Testis (tissue), 2 donors: ENCODE results near the gene PRKN.

ENCODE experiments used
- CTCF ChIP-seq, 3 experiments: fragments of 450-650 bp in 2 of 3; fragments of 200-600 bp in 1 of 3; sonication (generic) in 1 of 3; IDR thresholded peaks; one replicate each; pipeline ENCODE4 v1.5.1; 2016 to 2019; ENCODE audit warnings: antibody characterized with exemption in 3 of 3, mild to moderate bottlenecking in 2 of 3, moderate library complexity in 1 of 3
- POLR2A ChIP-seq: fragments of 450-650 bp; IDR thresholded peaks from one replicate; pipeline ENCODE4 v1.6.1; 2017; ENCODE audit warnings: antibody characterized with exemption, mild to moderate bottlenecking, moderate library complexity

- TF ChIP-seq CTCF (IDR thresholded peaks at IDR 0.05) (no peak), POLR2A (no peak)
Measured at GRCh38 chr6:162315291-162315690, 412.3 kb downstream of the PRKN start.
